Upper lobe of right lung (tissue), 1 donor: ENCODE results near the gene SPATS2. TPM values are rescaled to one million over a fixed set of nuclear protein-coding genes. Genes with fewer than 3 reads are reported as not detected.
A peak's percentile ranks its signal among the peaks of the same experiment; 100 is the strongest.

Experiments
- ATAC-seq: fragments of 200-7000 bp; cut with Tn5 transposase; one replicate; pipeline ENCODE4 v1.9.1; 2020; ENCODE audit warnings: mild to moderate bottlenecking, moderate library complexity
- DNase-seq: peaks from one replicate; pipeline ENCODE4 v3.0.0-alpha.2; 2020
- H3K27ac ChIP-seq: fragments of 200-600 bp; one replicate; pipeline ENCODE4 v1.8.0; 2022
- H3K27me3 ChIP-seq: fragments of 200-600 bp; one replicate; pipeline ENCODE4 v1.8.0; 2022; ENCODE audit warnings: mild to moderate bottlenecking
- H3K36me3 ChIP-seq: fragments of 200-600 bp; one replicate; pipeline ENCODE4 v1.8.0; 2022
- H3K4me1 ChIP-seq: fragments of 200-600 bp; one replicate; pipeline ENCODE4 v1.8.0; 2022
- H3K4me3 ChIP-seq: fragments of 200-600 bp; one replicate; pipeline ENCODE4 v1.8.0; 2022; ENCODE audit warnings: mild to moderate bottlenecking
- H3K9me3 ChIP-seq: fragments of 200-600 bp; one replicate; pipeline ENCODE4 v1.8.0; 2022
- intact Hi-C: fragments of 100-400 bp; cut with DNase I; formaldehyde crosslinking; loops from one replicate; pipeline ENCODE4 v1.11.0; 2022
- total RNA-seq: library from RNA; stranded (reverse); fragmentation: NEBNext Ultra II Directional; extraction: Animal tissue kit (Norgen Biotek cat#: 25700); gene quantifications from one replicate; pipeline ENCODE4 v1.2.1, GENCODE V29; 2021
- TF ChIP-seq, protein P1 (sequence below): fragments of 200-600 bp; IDR thresholded peaks from one replicate; pipeline ENCODE4 v1.8.0; 2022; ENCODE audit warnings: antibody characterized with exemption
- donor health status: DM: no; HTN: yes; CAD: no; lungs with severe emphysema.

SPATS2 gene
- total RNA-seq, 1 donor from 2014 or later = 12.6 TPM

GRCh38 chr12:49455501-49455900 lies 88.2 kb downstream of the SPATS2 start:
- H3K4me3 ChIP-seq = no peak overlapping the region
- H3K9me3 ChIP-seq = no peaks in the 10 kb centered on the region
- intact Hi-C loops = no loop called here
- no peak for DNase-seq
- ATAC-seq = no peak
- H3K4me1 ChIP-seq = no peaks in the 10 kb centered on the region
- TF ChIP-seq, protein P1, sequence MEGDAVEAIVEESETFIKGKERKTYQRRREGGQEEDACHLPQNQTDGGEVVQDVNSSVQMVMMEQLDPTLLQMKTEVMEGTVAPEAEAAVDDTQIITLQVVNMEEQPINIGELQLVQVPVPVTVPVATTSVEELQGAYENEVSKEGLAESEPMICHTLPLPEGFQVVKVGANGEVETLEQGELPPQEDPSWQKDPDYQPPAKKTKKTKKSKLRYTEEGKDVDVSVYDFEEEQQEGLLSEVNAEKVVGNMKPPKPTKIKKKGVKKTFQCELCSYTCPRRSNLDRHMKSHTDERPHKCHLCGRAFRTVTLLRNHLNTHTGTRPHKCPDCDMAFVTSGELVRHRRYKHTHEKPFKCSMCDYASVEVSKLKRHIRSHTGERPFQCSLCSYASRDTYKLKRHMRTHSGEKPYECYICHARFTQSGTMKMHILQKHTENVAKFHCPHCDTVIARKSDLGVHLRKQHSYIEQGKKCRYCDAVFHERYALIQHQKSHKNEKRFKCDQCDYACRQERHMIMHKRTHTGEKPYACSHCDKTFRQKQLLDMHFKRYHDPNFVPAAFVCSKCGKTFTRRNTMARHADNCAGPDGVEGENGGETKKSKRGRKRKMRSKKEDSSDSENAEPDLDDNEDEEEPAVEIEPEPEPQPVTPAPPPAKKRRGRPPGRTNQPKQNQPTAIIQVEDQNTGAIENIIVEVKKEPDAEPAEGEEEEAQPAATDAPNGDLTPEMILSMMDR = no peak
- no peaks in the 10 kb centered on the region for H3K27me3 ChIP-seq
- no peaks in the 10 kb centered on the region for H3K36me3 ChIP-seq
- no peak overlapping the region for H3K27ac ChIP-seq

DNA sequence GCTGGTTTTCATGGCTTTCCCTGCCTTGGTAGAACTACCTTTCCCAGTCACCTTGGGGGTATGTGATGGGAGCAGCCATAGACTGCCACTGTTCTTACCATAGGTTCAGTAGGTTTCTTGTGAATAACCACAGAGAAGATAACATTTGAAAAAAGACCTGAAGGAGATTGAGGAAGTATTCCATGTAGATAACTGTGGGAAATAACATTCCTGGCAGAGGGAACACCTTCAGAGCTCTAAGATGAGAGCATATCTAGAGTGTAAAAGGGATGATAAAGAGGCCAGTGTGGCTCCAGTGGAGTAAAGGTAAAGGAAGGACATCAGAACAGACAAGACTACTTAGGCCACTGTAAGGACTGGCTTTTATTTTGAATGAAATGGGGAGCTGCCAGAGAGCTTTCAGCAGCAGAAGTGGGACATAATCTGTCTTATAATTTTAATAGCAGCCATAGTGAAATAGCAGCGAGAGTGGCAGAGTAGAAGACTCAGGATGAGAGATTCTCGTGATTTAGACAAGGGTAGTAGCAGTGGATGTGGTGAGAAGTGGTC lies 88.9 kb downstream of the SPATS2 start:
- Histone ChIP-seq H3K27me3 (no peaks in the 10 kb centered on the region), H3K4me3 (no peak overlapping the region), H3K4me1 (no peaks in the 10 kb centered on the region), H3K36me3 (no peaks in the 10 kb centered on the region), H3K9me3 (no peaks in the 10 kb centered on the region), H3K27ac (no peak overlapping the region)
- intact Hi-C loops = no loop called here
- DNase-seq (no peak), ATAC-seq (no peak)
- TF ChIP-seq, protein P1 = no peak

DNA sequence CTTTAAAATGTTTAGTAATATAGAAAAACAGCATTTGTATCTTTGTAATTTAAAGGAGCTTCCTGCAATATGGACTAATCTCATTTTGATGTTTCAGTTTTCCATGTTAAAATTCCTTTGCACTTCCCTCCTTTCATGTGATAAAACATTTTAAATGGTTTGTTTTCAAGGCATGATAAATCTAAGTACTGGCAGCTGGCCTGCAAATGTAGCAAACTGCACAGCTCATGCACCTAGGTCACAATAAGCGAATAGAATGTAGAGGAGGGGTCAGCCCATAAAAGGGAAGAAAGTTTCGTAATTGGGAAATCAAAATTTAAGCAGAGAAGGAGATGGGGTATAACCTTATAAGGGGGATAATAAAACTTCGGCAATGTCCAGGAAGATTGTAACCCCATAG lies 91.6 kb downstream of the SPATS2 start:
- no peaks in the 10 kb centered on the region for H3K9me3 ChIP-seq
- DNase-seq = no peak
- no peaks in the 10 kb centered on the region for H3K27me3 ChIP-seq
- no peak overlapping the region for H3K4me3 ChIP-seq
- H3K36me3 ChIP-seq = no peaks in the 10 kb centered on the region
- H3K27ac ChIP-seq = no peak overlapping the region
- no peak for ATAC-seq
- no peaks in the 10 kb centered on the region for H3K4me1 ChIP-seq
- TF ChIP-seq, protein P1 = no peak
- intact Hi-C loops = no loop called here

DNA sequence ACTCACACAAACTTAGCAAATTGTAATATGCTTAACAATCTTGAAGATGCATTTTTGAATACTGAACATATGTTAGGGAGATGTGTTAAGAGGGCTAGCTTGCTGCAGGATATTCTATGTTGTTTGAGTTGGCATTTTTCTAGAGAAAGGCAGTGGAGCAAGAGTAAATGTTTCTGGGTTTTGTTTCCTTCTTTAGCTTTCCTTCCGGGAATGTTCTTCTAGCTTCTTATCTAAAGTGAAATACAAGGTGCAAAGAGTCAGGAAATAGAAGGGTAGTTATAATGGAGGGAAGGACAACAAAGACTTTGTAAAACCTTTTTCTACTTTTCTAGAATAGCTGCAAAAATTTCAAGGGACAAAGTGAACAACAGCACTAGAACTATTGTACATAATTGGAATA lies 94.0 kb downstream of the SPATS2 start:
- DNase-seq = no peak
- no peak for ATAC-seq
- no peaks in the 10 kb centered on the region for H3K27me3 ChIP-seq
- intact Hi-C loops = no loop called here
- TF ChIP-seq, protein P1 = no peak
- no peaks in the 10 kb centered on the region for H3K36me3 ChIP-seq
- no peak overlapping the region for H3K4me3 ChIP-seq
- no peaks in the 10 kb centered on the region for H3K9me3 ChIP-seq
- no peaks in the 10 kb centered on the region for H3K4me1 ChIP-seq
- H3K27ac ChIP-seq = no peak overlapping the region

DNA sequence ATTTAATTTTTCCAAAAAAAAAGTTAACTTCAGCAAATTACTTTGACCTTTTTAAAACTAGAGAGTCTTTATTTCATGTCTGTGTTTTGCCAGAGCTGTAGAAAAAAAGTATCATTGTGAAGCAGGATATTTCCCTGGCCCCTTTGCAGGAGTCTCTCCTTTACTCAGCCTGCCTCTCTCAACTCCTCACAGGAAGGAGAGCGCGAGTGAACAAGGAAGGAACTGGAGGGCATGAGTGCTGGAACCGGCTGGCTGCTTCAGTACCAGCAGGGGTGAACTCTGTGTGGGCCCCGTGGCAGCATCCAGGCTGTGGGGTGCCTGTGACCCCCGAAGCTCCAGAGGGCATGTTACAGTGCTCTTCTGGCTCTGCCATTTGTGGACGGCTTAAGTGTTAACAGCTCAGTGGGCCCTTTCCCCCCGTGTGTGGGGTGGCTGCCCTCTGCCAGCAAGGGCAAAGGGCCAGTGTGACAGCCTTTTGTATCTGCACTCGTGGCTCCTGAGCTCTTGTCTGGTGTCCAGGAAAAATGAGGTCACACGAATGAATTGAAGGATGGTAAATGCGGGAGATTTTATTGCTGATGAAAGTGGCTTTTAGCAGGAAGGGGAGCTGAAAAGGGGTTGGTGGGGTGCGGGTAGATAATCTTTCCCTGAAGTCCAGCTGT lies 95.0 kb downstream of the SPATS2 start:
- TF ChIP-seq, protein P1 = no peak
- Histone ChIP-seq H3K27ac (no peak overlapping the region), H3K27me3 (no peaks in the 10 kb centered on the region), H3K4me3 (no peak overlapping the region), H3K9me3 (no peaks in the 10 kb centered on the region), H3K36me3 (no peaks in the 10 kb centered on the region), H3K4me1 (no peaks in the 10 kb centered on the region)
- intact Hi-C loops = no loop called here
- ATAC-seq = peak; percentile 55
- no peak for DNase-seq
